Measurements from ENCODE around the gene DNAJC3.
"Not testable (repeated sequence)": the region's sequence is repeated elsewhere in the genome, so short reads cannot be mapped to it uniquely, and the experiment has no call there.

DNAJC3 gene

GRCh38 chr13:95676762-95677563 lies at the start of gene DNAJC3:
TSS of gene DNAJC3 (plus strand) at chr13:95677139. CDS start at chr13:95677256, 117 bp downstream.
- DNase-seq (ENCODE audit: low read depth) = peak; percentile 98

GRCh38 chr13:95627590-95627989 lies 49.3 kb upstream of the DNAJC3 start:
- no peak for DNase-seq (ENCODE audit: low read depth)

DNA sequence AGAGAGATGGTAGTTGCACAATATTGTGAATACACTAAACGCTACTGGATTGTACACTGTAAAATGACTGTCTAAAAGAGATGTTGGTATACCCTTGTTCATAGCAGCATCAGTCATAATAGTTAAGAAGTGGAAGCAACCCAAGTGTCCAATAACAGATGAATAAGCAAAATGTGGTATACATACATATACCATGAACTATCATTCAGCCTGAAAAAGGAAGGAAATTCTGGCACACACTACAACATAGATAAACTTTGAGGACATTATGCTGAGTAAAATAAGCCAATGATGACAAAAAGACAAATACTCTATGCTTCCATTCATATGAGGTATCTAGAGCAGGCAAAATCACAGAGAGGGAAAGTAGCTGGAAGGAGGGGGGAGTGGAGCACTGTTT lies 48.5 kb upstream of the DNAJC3 start:
- DNase-seq (ENCODE audit: low read depth) = no peak

DNA sequence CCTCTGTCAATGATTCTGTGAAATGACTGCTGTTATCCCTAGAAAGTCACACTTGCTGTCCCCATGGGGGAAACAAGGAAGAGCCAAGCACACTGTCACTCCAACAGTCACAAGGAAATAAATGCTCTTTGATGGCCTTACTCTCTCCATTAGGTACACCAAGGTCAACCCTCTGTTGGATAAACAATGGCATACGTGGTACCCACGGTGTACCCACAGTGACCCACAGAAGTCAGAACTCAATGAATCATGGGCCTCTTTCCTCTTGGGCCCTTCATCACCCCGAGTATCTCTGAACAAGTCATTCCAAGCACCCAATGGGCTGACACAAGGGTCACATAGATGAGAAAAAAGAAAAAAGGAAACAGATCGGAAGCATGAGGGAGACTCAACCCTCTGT lies 47.9 kb upstream of the DNAJC3 start:
- no peak for DNase-seq (ENCODE audit: low read depth)

GRCh38 chr13:95630593-95630992 lies 46.3 kb upstream of the DNAJC3 start:
- no peak for DNase-seq (ENCODE audit: low read depth)

DNA sequence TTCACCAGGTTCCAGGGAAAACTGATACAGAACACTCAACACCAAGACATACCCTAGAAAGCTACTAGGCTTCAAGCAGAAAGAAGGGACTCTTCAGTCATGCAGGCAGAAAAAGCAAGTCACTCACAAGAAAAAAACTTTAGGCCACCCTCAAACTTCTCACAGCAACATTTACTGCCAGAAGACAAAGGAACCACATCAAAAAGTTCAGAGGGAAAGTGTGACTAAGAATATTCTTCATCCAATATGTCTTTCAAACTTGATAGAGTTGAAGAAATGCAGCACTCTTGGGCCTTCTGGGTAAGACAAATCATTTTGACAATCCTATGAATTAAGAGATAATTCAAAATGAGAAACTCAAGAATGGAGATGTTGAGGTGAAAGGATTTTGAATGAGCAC lies 40.1 kb upstream of the DNAJC3 start:
- DNase-seq (ENCODE audit: low read depth) = no peak

- DNase-seq (ENCODE audit: low read depth) = no peak
Observed at GRCh38 chr13:95641291-95642027, 35.5 kb upstream of the DNAJC3 start.

DNA sequence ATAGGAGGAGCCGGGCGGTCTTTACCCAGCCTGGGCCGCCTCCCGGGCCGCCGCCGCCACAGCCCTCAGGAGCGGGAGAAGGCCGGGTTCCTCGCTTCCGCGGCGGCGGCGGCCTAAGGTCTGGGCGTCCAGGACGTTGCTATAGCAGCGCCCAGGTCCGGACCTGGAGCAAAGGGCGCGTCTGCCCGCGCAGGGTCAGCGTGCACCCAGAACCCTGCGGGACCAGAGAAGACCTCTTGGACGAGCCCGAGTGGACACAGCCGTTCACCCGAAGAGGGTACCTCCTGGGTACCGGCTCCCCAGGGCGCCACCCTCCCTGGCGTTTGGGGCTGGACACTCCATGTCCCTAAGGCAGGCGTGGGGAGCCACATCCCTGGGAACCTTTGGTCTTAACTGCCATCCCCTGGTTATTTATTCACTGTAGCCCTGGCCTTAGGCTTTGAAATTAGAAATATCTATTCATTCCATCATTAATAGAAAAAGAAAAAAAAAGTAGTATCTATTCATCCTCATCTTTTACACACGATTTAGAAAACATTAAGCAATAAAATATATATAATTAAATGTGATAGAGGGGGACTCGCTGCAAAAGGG lies 34.8 kb upstream of the DNAJC3 start:
- DNase-seq (ENCODE audit: low read depth) = no peak

DNA sequence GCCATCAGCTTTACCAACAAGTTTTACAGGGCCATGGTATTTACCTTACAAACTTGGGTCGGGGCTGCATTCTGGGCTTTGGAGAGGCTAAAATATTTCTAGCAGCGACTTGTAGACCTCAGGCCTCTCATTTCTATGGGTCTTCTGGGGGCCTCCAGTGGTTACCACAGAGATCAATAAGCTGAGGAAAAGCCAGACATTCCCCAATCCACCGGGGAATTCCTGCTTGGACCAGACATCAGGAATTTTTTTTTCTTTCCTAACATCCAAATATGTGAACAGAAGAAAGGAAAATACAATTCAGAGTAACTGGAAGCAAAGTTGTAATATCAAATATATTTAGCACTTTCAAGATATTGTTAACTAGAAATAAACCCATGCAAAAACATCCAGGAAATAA lies 33.9 kb upstream of the DNAJC3 start:
- no peak for DNase-seq (ENCODE audit: low read depth)

DNA sequence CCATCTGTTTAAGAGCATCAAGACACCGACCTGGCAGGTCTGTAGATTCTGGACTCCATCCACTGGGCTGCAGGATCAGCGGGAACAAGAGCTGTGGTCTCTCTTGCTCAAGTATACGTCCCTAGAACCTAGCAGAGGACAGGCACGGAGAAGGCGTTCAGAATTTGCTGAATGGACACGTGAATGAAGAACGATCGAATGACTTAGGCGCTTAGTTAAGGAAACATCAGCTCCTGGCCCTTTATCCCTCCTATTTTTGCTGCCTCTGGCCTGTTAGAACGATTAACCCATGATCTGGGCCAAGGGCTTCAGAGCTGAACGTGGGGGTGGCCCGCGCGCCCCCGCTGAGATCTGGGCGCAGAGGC lies 33.4 kb upstream of the DNAJC3 start:
- DNase-seq (ENCODE audit: low read depth) = no peak

GRCh38 chr13:95643936-95644598 lies 32.9 kb upstream of the DNAJC3 start:
- DNase-seq (ENCODE audit: low read depth) = no peak

GRCh38 chr13:95644601-95645052 lies 32.3 kb upstream of the DNAJC3 start, which contains the start of gene DZIP1:
TSS of gene DZIP1 (minus strand) at chr13:95644706. CDS start at chr13:95642029, 2,677 bp downstream.
- no peak for DNase-seq (ENCODE audit: low read depth)

DNA sequence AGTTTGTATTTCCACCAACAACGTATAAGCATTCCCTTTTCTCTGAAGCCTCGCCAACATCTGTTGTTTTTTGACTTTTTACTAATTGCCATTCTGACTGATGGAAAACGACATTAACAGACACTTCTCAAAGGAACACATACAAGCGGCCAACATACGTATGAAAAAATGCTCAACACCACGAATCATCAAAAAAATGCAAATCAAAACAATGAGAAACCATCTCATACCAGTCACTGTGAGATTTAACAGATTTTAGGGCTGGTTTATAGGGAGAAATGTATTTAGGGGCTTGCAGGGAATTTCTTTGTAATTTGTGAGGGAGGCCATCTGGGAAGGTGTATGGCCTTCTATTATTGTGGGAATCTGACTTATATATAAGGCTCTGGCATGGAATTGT lies 29.6 kb upstream of the DNAJC3 start:
- DNase-seq (ENCODE audit: low read depth) = no peak

DNA sequence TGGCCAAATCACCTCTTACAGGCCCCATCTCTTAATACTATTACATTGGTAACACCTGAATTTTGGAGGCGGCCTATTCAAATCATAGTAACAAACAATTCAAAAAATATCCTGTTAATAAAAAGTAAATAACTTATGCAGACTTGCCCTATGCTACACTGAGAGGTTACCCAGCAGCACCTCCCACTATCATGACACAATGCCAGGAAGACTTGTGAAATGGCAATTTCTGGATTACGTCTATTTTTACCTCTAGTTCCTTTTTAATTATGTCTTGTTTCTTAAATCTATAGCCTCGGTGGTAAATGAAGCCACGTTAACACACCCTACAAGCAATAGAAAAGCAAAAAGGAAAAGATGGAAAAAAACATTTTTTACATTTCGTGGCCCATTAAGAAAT lies 26.2 kb upstream of the DNAJC3 start:
- DNase-seq (ENCODE audit: low read depth) = no peak

DNA sequence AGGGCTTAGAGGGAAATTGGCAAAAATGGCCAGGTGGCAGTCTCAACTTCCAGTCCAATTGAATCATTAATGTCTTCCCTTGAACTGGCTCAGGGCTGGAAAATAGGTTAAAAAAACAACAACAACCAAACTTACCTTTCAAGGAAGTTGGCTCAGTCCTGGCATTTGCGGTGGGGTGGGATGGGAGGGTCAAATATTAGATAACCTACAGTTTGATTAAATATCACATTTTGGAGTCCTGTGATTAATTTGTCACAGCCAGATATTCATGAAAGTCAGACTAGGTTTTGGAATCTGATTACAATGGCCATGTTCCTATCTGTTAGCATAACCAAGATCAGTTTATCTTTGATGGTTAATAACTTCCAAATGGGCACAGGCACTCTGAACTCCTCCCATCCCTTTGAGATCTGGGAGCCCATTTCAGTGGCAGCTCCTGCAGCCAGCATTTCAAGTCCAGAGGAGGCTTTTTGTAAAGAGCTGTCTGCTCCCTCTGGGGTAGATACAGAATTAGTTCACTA lies 24.6 kb upstream of the DNAJC3 start:
- DNase-seq (ENCODE audit: low read depth) = no peak

- DNase-seq (ENCODE audit: low read depth) = no peak
Observed at GRCh38 chr13:95652821-95653220, 24.1 kb upstream of the DNAJC3 start.

DNA sequence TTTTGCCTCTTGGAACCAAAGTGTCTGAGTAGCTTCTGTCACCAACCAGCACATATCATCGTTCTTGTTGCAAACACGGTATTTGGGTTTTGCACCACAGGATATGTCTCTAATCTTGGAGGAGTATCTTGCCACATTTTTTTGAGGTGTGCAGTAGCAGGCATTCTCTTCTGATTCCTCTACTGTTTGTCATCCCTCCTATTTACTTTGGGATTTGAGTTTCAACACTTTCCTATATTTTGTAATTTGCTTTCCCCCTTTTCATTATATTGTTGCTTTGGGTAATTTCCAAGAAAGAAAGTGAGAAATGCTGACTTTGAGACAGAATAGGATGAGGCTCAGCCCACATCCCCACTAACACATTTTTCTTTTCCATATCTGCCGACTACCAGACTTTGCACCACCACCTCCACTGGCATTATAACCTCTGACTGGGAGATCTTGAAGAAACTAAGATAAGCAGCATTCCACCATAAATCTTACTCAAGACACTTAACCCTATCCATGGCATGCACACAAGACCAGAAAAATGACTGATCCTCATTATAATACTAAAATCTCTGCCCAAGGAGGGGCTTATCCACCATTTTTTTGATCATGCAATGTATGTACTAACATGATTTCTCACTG lies 20.4 kb upstream of the DNAJC3 start:
- no peak for DNase-seq (ENCODE audit: low read depth)

GRCh38 chr13:95659500-95659899 lies 17.4 kb upstream of the DNAJC3 start:
- no peak for DNase-seq (ENCODE audit: low read depth)

GRCh38 chr13:95660981-95661581 lies 15.9 kb upstream of the DNAJC3 start:
- DNase-seq (ENCODE audit: low read depth) = no peak

GRCh38 chr13:95667235-95667634 lies 9.7 kb upstream of the DNAJC3 start:
- DNase-seq (ENCODE audit: low read depth) = not testable (repeated sequence)

- DNase-seq (ENCODE audit: low read depth) = no peak
Observed at GRCh38 chr13:95671597-95671996, 5.3 kb upstream of the DNAJC3 start.
